ENCODE results near the gene PTGS2.
"Not testable (repeated sequence)": the region's sequence is repeated elsewhere in the genome, so short reads cannot be mapped to it uniquely, and the experiment has no call there.

PTGS2 gene

DNA sequence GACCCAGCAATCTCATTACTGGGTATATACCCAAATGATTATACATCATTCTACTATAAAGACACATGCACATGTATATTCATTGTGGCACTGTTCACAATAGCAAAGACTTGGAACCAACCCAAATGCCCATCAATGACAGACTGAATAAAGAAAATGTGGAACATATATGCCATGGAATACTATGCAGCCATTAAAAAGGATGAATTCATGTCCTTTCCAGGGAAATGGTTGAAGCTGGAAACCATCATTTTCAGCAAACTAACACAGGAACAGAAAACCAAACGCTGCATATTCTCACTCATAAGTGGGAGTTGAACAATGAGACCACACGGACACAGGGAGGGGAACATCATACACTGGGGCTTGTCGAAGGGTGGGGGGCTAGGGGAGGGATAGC is 10.4 kb downstream of the PTGS2 start:
- not testable (repeated sequence) for DNase-seq

DNA sequence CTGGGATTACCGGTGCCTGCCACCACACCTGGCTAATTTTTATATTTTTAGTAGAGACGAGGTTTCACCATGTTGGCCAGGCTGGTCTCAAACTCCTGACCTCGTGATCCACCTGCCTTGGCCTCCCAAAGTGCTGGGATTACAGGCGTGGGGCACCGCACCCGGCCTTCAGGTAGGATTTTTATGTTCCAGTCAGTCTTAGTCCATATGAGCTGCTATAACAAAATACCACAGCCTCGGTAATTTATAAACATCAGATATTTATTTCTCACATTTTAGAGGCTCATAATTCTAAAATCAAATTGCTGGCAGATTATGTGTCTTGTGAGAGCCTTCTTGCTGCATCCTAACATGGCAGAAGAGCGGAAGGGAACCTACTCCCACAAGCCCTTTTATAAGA is 16.0 kb downstream of the PTGS2 start:
- DNase-seq: not testable (repeated sequence)

DNA sequence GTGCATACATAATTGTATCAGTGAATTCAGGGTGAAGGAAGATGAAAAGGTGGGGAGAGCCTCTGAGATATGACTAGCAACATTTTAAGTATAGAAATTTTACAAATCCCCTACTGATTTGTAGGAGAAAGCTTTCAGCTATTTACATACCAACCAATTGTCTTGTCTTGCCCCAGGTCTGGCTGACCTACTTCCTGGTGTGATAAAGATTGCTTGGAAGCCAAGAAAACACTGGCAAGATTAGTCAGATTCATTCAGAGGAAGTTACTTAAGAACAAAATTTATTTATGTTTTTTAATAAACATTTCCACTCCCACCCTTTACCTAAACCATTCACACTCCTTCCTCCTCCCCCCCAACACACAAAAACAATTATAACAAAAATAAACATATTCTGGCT is 17.5 kb downstream of the PTGS2 start:
- DNase-seq: no peak

DNA sequence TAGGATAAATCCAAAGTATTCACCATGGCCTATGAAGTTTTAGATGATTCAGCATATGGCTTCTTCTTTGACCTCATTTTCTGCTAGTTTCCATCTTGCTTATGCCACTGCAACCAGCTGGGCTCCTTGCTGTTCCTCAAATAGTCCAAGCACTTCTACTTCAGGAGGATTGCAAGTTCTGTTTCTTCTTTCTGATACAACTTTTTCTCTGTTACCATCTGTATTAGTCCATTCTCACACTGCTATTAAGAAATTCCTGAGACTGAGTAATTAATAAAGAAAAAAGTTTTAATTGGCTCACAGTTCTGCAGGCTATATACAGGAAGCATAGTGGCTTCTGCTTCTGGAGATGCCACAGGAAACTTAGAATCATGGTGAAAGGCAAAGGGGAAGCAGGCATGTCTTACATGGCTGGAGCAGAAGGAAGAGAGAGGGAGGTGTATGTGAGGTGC is 20.3 kb downstream of the PTGS2 start:
- DNase-seq: no peak

DNA sequence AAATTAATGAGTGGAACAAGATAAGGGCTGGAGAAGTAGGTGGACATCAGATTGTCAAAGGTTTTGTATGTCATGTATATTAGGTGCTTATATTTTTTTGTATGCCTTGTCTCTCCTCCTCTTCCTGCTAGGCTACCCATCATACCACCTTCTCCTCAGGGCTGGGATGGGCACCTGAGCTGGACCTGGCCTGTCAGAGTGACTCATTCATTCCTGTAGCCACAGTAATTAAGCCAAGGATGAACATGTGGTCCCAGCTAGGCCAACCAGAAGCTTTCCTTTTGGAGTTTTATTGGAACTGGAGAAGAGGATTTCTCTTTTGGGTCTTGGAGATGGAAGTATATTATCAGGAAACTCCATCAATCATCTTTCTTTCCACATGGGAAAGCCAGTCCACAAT is 21.2 kb downstream of the PTGS2 start:
- DNase-seq: no peak

DNA sequence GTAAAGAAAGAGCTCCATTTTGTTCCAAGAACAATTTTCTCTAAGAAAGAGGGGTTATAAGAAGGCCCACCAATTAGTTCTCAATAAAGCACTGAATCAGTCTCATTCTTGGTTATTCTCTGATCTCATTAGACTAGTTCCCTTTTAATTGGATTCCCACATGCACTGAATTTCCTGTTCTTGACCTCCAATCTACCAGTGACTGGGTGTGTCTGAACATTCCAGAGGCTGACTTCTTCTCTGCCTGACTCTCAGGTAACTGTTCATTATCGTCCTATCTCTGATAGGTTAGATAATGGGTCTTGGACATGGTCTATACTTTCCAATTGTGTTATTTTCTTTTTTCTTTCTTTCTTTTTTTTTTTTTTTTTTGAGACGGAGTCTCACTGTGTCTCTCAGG is 22.7 kb downstream of the PTGS2 start:
- no peak for DNase-seq

DNA sequence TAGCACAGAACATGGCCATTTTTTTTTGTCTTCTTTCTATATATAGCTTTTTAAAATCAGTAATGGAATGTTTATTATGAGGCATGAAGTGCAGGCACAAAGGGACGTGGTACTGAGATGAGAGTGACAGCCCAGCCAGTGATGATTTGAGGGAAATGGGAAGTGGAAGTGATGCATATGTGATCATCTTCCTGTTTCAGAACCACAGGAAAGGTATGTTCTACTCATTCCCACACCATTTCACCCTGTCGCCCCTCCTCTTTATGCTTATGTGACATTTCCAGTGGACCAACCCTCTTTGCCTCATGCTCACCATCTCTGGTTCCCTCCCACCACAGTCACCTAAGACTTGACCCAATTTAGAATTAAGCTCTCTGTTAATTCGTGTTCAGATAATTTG is 24.3 kb downstream of the PTGS2 start:
- DNase-seq: no peak

DNA sequence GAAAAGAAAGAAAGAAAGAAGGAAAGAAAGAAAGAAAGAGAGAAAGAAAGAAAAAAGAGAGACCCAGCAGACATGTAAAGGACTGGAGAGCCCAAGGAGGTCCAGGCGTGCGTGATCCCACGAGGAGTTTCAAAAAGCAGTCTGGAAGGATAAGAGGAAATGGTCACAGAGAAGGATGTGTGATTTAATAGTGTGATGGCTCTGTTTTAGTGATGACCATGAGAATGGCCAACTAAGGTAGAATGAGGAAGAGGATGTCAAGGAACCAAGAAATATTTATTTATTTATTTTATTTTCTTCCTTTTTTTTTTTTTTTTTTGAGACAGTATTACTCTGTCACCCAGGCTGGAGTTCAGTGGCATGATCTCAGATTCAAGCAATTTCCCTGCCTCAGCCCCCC is 25.5 kb downstream of the PTGS2 start:
- DNase-seq: no peak

DNA sequence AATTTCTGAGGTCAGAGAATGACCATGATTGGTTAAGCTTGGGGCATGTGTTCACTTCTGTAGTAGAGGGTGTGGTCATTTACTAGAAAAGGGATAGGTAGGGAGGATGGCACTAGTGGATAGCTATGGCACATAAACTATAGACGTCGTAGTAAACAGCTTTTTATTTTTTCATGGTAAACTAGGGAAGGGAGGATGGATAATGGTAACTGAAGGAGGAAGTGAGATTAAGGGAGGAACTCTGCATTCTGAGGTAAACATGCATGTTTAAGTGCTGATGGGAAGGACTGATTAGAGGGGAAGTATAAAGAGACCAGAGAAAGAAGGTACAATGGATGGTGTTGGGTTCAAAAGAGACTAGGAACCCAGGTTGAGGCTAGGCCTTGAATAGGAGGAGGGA is 26.9 kb downstream of the PTGS2 start:
- DNase-seq: no peak

DNA sequence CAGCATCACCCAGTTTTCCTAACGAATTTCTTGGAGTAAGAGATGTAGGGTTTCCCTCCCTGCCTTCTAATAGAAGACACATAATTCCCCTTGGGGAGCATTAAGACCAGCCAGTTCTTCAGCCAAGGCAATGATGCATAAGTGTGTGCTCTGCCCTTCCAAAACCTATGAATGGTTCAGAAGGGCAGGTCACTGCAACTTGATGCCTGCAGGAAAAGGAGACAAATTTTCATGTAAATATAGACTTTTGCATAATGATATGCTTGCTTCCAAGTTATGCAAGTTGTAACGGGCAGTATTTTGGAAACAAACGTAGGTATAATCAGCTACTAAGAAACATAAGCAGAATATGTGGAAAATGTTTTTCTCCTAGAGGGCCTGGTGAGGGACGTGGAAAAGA is 31.6 kb downstream of the PTGS2 start:
- no peak for DNase-seq

DNA sequence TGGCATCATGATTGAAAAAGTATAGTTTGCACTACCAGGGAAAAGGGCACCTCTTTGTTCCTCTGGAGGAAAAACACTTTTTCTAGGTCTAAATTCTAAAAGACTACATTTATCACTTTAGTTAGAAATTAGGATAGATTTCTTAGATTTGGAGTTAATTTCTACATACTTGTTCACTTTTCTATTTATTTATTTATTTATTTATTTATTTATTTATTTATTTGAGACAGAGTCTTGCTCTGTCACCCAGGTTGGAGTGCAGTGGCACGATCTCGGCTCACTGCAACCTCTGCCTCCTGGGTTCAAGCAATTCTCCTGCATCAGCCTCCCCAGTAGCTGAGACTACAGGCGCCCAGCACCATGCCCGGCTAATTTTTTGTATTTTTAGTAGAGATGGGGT is 32.2 kb downstream of the PTGS2 start:
- not testable (repeated sequence) for DNase-seq

DNA sequence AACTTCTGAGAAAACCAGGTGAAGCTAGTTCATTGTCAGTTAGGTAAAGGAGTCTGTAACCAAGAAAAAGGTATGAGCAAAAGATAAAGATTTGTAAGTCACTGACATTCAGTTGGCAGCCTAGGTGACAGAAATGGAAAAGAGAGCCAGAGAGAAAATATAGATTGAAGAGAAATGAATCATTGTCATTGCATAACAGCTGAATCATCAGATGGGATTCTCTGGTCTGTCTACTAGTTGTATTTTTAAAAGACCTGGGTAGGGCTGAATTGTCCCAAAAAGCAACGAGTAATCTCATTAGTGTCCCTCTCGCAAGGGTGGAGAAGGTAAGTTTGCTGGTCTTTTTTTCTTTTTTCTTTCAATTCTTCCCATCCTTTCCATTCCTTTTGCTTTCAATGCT is 36.6 kb downstream of the PTGS2 start:
- no peak for DNase-seq

DNA sequence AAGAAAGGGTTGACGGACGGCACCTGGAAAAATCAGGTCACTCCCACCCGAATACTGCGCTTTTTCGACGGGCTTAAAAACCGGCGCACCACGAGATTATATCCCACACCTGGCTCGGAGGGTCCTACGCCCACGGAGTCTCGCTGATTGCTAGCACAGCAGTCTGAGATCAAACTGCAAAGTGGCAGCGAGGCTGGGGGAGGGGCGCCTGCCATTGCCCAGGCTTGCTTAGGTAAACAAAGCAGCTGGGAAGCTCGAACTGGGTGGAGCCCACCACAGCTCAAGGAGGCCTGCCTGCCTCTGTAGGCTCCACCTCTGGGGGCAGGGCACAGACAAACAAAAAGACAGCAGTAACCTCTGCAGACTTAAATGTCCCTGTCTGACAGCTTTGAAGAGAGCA is 42.7 kb downstream of the PTGS2 start:
- not testable (repeated sequence) for DNase-seq

DNA sequence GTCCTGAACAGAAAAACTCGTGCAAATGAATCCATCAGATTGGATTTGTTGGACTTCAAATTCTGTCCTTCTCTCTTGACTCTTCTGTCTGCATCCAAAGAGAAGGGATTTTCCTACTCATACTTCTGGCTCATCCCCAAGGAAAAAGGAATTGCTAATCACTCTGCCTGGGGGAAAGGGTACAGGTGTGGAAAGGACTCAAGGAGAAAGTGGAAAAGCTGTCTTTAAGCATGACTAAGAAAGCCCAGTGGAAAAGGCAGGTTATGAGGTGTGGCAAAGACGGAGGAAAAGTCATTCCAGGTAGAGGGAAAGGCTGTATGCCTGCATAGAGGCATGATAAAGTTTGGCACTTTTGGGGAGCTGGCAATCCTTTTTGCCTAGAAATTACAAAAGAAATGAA is 43.4 kb downstream of the PTGS2 start:
- no peak for DNase-seq

DNA sequence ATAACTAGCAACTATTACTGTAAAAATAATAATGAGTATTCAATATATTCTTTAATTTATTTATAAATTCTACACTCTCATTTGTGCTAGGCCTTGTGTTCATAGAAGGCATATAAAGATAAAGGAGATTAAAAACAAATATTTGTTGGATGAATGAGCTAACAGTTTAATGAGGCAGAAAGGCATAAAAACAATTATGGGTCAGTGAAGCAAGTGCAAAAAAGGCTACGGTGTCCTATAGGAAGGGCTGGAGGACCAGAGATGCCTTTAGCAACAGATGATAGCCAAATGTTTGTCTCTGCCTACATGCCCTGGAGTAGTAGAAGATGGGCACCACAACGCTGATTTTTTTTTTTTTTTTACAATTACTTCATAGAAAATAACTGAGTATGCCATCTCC is 45.7 kb downstream of the PTGS2 start:
- DNase-seq: no peak

DNA sequence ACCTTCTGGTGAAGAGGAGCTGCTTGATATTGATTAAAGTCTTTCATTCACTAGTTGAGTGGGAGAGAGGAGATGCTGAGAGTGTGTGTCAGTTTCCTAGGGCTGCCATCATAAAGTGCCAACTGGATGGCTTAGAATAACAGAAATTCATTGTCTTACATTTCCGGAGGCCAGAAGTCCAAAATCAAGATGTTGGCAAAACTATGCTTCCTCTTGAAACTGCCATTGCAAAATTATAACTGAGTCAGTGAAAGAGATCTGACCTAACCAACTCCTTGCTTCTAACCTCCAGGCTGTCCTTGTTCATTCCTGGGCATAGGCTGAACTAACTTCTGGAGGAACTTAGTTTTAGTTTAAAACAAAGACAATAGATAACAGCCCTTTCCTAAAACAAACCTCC is 47.1 kb downstream of the PTGS2 start:
- no peak for DNase-seq

DNA sequence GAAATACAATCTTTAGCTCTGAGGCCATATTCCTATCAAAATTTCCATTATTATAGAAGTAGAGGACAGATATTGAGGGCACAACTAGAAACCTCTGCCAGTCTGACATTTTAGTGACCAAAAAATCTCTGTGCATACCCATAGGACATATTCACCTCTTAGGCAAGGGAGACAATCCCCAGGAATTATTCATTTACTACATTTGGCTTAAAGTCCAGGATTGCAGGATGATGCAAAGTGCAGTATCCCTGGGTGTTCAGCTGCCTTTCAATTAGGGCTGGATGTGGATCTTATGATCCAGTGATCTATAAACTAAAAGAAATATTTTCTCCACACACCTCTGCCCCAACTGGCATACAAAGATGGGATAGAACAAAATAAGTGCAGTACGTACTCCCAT is 50.9 kb downstream of the PTGS2 start:
- DNase-seq: no peak

DNA sequence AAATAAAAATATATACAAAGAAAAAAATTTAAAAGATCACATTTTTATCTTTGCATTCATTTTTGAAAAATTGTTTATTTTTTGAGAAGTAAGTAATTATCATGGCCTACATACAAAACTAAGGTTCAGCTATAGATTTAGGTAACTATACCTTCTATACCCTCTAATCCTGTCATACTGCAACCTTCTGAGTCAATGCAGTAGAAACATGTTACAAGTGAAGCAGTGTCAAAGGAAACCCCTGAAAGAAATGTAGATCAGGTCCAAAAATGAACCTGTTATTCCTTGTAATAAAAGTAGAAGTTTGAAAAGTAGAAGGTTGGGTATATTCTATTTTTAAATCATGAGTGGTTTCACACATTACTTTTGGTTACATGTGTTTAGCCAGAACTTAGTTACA is 51.3 kb downstream of the PTGS2 start:
- no peak for DNase-seq

DNA sequence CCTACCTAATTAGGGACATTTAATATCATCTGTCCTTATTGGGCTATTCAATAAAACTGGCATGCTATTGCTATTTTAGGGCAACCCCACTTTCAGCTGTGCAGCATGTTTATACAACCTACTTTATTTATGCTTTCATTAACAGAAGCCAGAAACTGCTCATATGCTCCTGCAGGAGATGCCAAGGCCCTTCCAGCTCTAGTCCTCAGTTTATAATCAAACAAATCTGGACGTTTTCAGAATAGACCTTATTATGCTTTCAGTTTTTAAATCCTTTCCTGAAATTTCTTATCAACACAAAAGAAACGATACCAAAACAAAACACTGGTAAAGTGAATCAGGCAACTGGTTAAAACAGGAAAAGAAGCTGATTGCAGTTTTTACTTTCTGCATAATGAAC is 53.2 kb downstream of the PTGS2 start:
- no peak for DNase-seq

DNA sequence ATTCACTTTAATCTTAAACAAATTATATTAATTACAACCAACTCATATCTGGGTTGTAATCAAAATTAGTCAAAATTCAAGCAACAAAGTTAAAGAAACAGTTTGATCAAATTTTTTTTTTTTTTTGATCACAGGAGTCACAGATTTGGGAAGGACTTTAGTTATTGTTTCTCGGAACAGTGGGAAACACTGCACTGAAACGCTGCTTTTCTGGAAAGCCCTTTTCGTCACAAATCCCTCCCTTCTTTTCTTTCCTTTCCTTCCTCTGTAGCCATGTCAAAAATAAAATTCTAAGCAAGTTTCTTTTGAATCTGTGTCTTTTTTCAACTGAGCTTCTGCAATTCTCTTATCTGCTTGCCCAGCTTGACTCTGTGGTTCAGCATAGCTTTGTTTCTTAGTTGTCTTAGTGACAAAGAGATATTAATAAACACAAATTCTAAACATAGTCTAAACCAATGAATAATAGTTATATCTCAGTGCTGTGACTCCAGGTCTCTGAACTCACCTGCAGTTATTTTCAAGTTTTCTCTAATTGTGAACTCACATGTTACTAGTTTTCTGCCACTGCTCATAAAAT is 53.8 kb downstream of the PTGS2 start:
- no peak for DNase-seq

DNA sequence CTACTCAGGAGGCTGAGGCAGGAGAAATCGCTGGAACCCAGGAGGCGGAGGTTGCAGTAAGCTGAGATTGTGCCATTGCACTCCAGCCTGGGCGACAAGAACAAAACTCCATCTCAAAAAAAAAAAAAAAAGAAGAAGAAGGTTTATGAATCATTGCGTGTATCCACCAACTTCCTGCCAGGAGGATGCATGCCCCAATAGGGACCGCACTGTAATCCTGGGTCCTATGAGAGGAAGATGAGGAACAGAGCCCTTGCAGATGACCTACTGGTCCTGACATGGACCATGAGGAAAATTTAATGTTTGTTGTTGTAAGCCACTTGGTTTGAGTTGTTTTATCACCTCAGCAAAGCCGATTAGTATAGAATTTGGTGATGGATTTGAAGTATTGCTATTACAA is 56.7 kb downstream of the PTGS2 start:
- DNase-seq: no peak
